Measurements from ENCODE around the gene CD47. TPM values are rescaled to one million over a fixed set of nuclear protein-coding genes. Genes with fewer than 3 reads are reported as not detected.

The CD47 gene
- total RNA-seq = 38.0 and 60.0 TPM in 2 replicates

GRCh38 chr3:108090701-108091497, at the start of gene CD47:
Gene CD47 (minus strand): TSS chr3:108091031. CDS start chr3:108090908, 123 bp downstream.
- Histone ChIP-seq H3K4me3 (ENCODE audit: low read depth, low read length) (peak within 1 kb of the TSS; percentile 70), H3K36me3 (ENCODE audit: control insufficient read depth, insufficient read depth, low read length) (no peaks in the 10 kb centered on the region), H3K27me3 (ENCODE audit: control insufficient read depth, insufficient read depth, low read length) (no peaks in the 10 kb centered on the region)
- DNase-seq (ENCODE audit: low read depth) = peak; percentile 73
- no peak for TF ChIP-seq CTCF (IDR thresholded peaks at IDR 0.05; ENCODE audit: insufficient read depth, low read length, severe bottlenecking)
- no peak for FAIRE-seq

- FAIRE-seq = no peak
- H3K36me3 ChIP-seq (ENCODE audit: control insufficient read depth, insufficient read depth, low read length) = no peaks in the 10 kb centered on the region
- no peak overlapping the region for H3K4me3 ChIP-seq (ENCODE audit: low read depth, low read length)
- no peak for TF ChIP-seq CTCF (IDR thresholded peaks at IDR 0.05; ENCODE audit: insufficient read depth, low read length, severe bottlenecking)
- H3K27me3 ChIP-seq (ENCODE audit: control insufficient read depth, insufficient read depth, low read length) = no peaks in the 10 kb centered on the region
- DNase-seq (ENCODE audit: low read depth) = no peak
Observed at GRCh38 chr3:108137460-108137814, 46.6 kb upstream of the CD47 start.

- DNase-seq (ENCODE audit: low read depth) = no peak
- Histone ChIP-seq H3K36me3 (ENCODE audit: control insufficient read depth, insufficient read depth, low read length) (no peaks in the 10 kb centered on the region), H3K4me3 (ENCODE audit: low read depth, low read length) (no peak overlapping the region), H3K27me3 (ENCODE audit: control insufficient read depth, insufficient read depth, low read length) (no peaks in the 10 kb centered on the region)
- peak; percentile 50 for FAIRE-seq
- no peak for TF ChIP-seq CTCF (IDR thresholded peaks at IDR 0.05; ENCODE audit: insufficient read depth, low read length, severe bottlenecking)
Observed at GRCh38 chr3:108136561-108137459, 46.0 kb upstream of the CD47 start.

- Histone ChIP-seq H3K4me3 (ENCODE audit: low read depth, low read length) (no peak overlapping the region), H3K27me3 (ENCODE audit: control insufficient read depth, insufficient read depth, low read length) (no peaks in the 10 kb centered on the region), H3K36me3 (ENCODE audit: control insufficient read depth, insufficient read depth, low read length) (no peaks in the 10 kb centered on the region)
- DNase-seq (ENCODE audit: low read depth) (no peak), FAIRE-seq (no peak)
- no peak for TF ChIP-seq CTCF (IDR thresholded peaks at IDR 0.05; ENCODE audit: insufficient read depth, low read length, severe bottlenecking)
Observed at GRCh38 chr3:108134555-108134880, 43.7 kb upstream of the CD47 start.

- H3K4me3 ChIP-seq (ENCODE audit: low read depth, low read length) = no peak overlapping the region
- TF ChIP-seq CTCF (IDR thresholded peaks at IDR 0.05; ENCODE audit: insufficient read depth, low read length, severe bottlenecking) = no peak
- DNase-seq (ENCODE audit: low read depth) = no peak
- no peak for FAIRE-seq
- H3K27me3 ChIP-seq (ENCODE audit: control insufficient read depth, insufficient read depth, low read length) = no peaks in the 10 kb centered on the region
- no peaks in the 10 kb centered on the region for H3K36me3 ChIP-seq (ENCODE audit: control insufficient read depth, insufficient read depth, low read length)
Observed at GRCh38 chr3:108133858-108134554, 43.2 kb upstream of the CD47 start.
